H1 (cell line): ENCODE measurements around the gene HIPK1. TPM values are rescaled to one million over a fixed set of nuclear protein-coding genes. Genes with fewer than 3 reads are reported as not detected.

Experiments
- CTCF ChIA-PET: fragments of 300-600 bp; sonication (Branson Sonifier 250); formaldehyde crosslinking; loops from one replicate; lab custom pipeline; 2021; ENCODE audit not compliant: partially characterized antibody; lab: Charles Lee
- POLR2A ChIA-PET: fragments of 300-600 bp; sonication (Branson Sonifier 250); formaldehyde crosslinking; loops from one replicate; lab custom pipeline; 2021; ENCODE audit warnings: inconsistent platforms; ENCODE audit not compliant: partially characterized antibody; lab: Charles Lee
- DNase-seq, 2 experiments: peaks; one replicate each; pipeline versions ENCODE4 v3.0.0 to v3.0.0-alpha.2; 2010 to 2022; ENCODE audit warnings: low spot score in 2 of 2, low read depth in 1 of 2, mixed read lengths in 1 of 2
- FAIRE-seq: peaks from 2 replicates; lab custom pipeline; 2011; peaks lifted over from hg19 to GRCh38; lab: Jason Lieb, UNC
- H2AFZ ChIP-seq: 2 replicates; pipeline ENCODE4 v1.8.1; 2012; ENCODE audit warnings: low read length, inconsistent platforms
- H2AK5ac ChIP-seq: 2 replicates; pipeline ENCODE4 v1.6.1; 2013; ENCODE audit warnings: low read depth, low read length
- H2BK120ac ChIP-seq: replicated peaks from 2 replicates; pipeline ENCODE3; 2013; ENCODE audit warnings: low read depth, low read length, inconsistent platforms
- H2BK12ac ChIP-seq: 2 replicates; pipeline ENCODE4 v1.6.1; 2013; ENCODE audit warnings: low read depth, low read length
- H2BK15ac ChIP-seq: 2 replicates; pipeline ENCODE4 v1.6.1; 2013; ENCODE audit warnings: low read length
- H2BK20ac ChIP-seq: 2 replicates; pipeline ENCODE4 v1.6.1; 2013; ENCODE audit warnings: low read length
- H2BK5ac ChIP-seq: 2 replicates; pipeline ENCODE4 v1.6.1; 2013; ENCODE audit warnings: low read depth, low read length
- H3K14ac ChIP-seq: 2 replicates; pipeline ENCODE4 v1.6.1; 2013; ENCODE audit warnings: inconsistent platforms; ENCODE audit not compliant: insufficient read length
- H3K18ac ChIP-seq: 2 replicates; pipeline ENCODE4 v1.6.1; 2013; ENCODE audit warnings: low read length; ENCODE audit errors: extremely low read depth
- H3K23ac ChIP-seq: 2 replicates; pipeline ENCODE4 v1.6.1; 2013; ENCODE audit warnings: inconsistent platforms; ENCODE audit not compliant: insufficient read length
- H3K23me2 ChIP-seq: 2 replicates; pipeline ENCODE4 v1.6.1; 2013; ENCODE audit warnings: low read depth, low read length
- H3K27ac ChIP-seq: 2 replicates; pipeline ENCODE4 v1.6.1; 2011; ENCODE audit warnings: low read depth, low read length, inconsistent platforms
- H3K27me3 ChIP-seq, 4 experiments: replicated peaks in 1 of 4; 1 replicate in 1 of 4; 2 replicates in 3 of 4; pipeline versions ENCODE4 v1.6.1 to v1.8.1; 2011 to 2013; ENCODE audit warnings: low read length in 3 of 4, mild to moderate bottlenecking in 3 of 4, inconsistent platforms in 2 of 4, mixed read lengths in 2 of 4, moderate library complexity in 1 of 4; ENCODE audit not compliant: control insufficient read depth in 3 of 4, insufficient read depth in 3 of 4; ENCODE audit errors: extremely low read depth in 1 of 4
- H3K36me3 ChIP-seq, 4 experiments: 2 replicates each; pipeline versions ENCODE4 v1.6.1 to v1.8.1; 2011 to 2013; ENCODE audit warnings: mild to moderate bottlenecking in 4 of 4, low read length in 3 of 4, moderate library complexity in 2 of 4, control low read depth in 1 of 4, inconsistent platforms in 1 of 4; ENCODE audit not compliant: insufficient read depth in 4 of 4, control insufficient read depth in 2 of 4
- H3K4ac ChIP-seq: replicated peaks from 2 replicates; pipeline ENCODE3; 2013; ENCODE audit warnings: low read length, low read depth, mixed read lengths, inconsistent platforms; ENCODE audit not compliant: insufficient read length
- H3K4me1 ChIP-seq, 4 experiments: replicated peaks in 1 of 4; 1 replicate in 1 of 4; 2 replicates in 3 of 4; pipeline versions ENCODE4 v1.6.1 to v1.8.1; 2011 to 2013; ENCODE audit warnings: low read length in 3 of 4, inconsistent platforms in 2 of 4, mixed read lengths in 1 of 4; ENCODE audit not compliant: insufficient read depth in 4 of 4, control insufficient read depth in 3 of 4
- H3K4me2 ChIP-seq, 2 experiments: 2 replicates each; pipeline versions ENCODE4 v1.6.1 to v1.8.1; 2011 to 2013; ENCODE audit warnings: low read depth in 2 of 2, low read length in 2 of 2, control low read depth in 1 of 2, inconsistent platforms in 1 of 2, mild to moderate bottlenecking in 1 of 2; ENCODE audit not compliant: insufficient read depth in 1 of 2
- H3K4me3 ChIP-seq, 4 experiments: fragments of 200-600, 300-600 bp in 1 of 4; sonication (generic), shearing (Covaris generic), sonication (Bioruptor Twin) in 1 of 4; 2 replicates each; pipeline versions ENCODE4 v1.5.1 to v1.8.1; 2011 to 2016; ENCODE audit warnings: low read length in 4 of 4, low read depth in 3 of 4, control low read depth in 2 of 4, inconsistent platforms in 2 of 4, mild to moderate bottlenecking in 2 of 4, mixed read lengths in 1 of 4, moderate library complexity in 1 of 4; ENCODE audit not compliant: insufficient read depth in 2 of 4; ENCODE audit errors: extremely low read depth in 1 of 4
- H3K56ac ChIP-seq: replicated peaks from 2 replicates; pipeline ENCODE3; 2013; ENCODE audit warnings: low read depth, mild to moderate bottlenecking, mixed read lengths, low read length, inconsistent platforms; ENCODE audit not compliant: insufficient read length
- H3K79me1 ChIP-seq: 2 replicates; pipeline ENCODE4 v1.6.1; 2013; ENCODE audit warnings: low read depth, low read length, control low read depth
- H3K79me2 ChIP-seq, 2 experiments: 2 replicates each; pipeline versions ENCODE4 v1.6.1 to v1.8.1; 2012 to 2013; ENCODE audit warnings: low read length in 2 of 2, mild to moderate bottlenecking in 2 of 2, inconsistent platforms in 1 of 2; ENCODE audit not compliant: insufficient read depth in 2 of 2, control insufficient read depth in 1 of 2
- H3K9ac ChIP-seq, 4 experiments: replicated peaks in 1 of 4; 1 replicate in 1 of 4; 2 replicates in 3 of 4; pipeline versions ENCODE4 v1.6.1 to v1.8.1; 2011 to 2013; ENCODE audit warnings: low read depth in 3 of 4, low read length in 3 of 4, control low read depth in 2 of 4, mild to moderate bottlenecking in 2 of 4, moderate library complexity in 2 of 4, inconsistent platforms in 1 of 4; ENCODE audit errors: extremely low read depth in 1 of 4
- H3K9me3 ChIP-seq, 2 experiments: 2 replicates each; pipeline versions ENCODE4 v1.6.1 to v1.8.1; 2012 to 2013; ENCODE audit warnings: mild to moderate bottlenecking in 2 of 2, moderate library complexity in 2 of 2, control low read depth in 1 of 2, inconsistent platforms in 1 of 2, low read depth in 1 of 2, low read length in 1 of 2, mixed read lengths in 1 of 2; ENCODE audit not compliant: insufficient read depth in 2 of 2
- H4K20me1 ChIP-seq, 2 experiments: replicated peaks in 1 of 2; 2 replicates each; pipeline versions ENCODE3 to v1.8.1; 2011 to 2013; ENCODE audit warnings: inconsistent platforms in 2 of 2, low read length in 2 of 2, mild to moderate bottlenecking in 1 of 2; ENCODE audit not compliant: insufficient read depth in 2 of 2, control insufficient read depth in 1 of 2
- H4K5ac ChIP-seq: 2 replicates; pipeline ENCODE4 v1.6.1; 2013; ENCODE audit warnings: low read length, low read depth, mixed read lengths, inconsistent platforms; ENCODE audit not compliant: insufficient read length
- H4K8ac ChIP-seq: 2 replicates; pipeline ENCODE4 v1.8.0; 2013; ENCODE audit warnings: mild to moderate bottlenecking, moderate library complexity, low read length, inconsistent platforms; ENCODE audit not compliant: insufficient read depth; ENCODE audit errors: extremely low read depth
- H4K91ac ChIP-seq: replicated peaks from 2 replicates; pipeline ENCODE3; 2013; ENCODE audit warnings: low read length, mixed read lengths, inconsistent platforms; ENCODE audit not compliant: insufficient read length
- EGR1 ChIP-seq: IDR thresholded peaks from 2 replicates; pipeline ENCODE4 v1.6.1; 2011; ENCODE audit warnings: low read depth, low read length, borderline replicate concordance
- GTF2F1 ChIP-seq: IDR thresholded peaks from 2 replicates; pipeline ENCODE4 v1.6.1; 2012; ENCODE audit warnings: low read depth, low read length, improper control_type of control experiment, borderline replicate concordance
- HDAC6 ChIP-seq: IDR thresholded peaks from one replicate; pipeline ENCODE4 v1.7.1; 2012; ENCODE audit warnings: low read depth, mild to moderate bottlenecking, inconsistent platforms, low read length, moderate library complexity
- NRF1 ChIP-seq: IDR thresholded peaks from 2 replicates; pipeline ENCODE4 v1.6.1; 2011; ENCODE audit warnings: mild to moderate bottlenecking, low read depth, low read length, improper control_type of control experiment
- POLR2A ChIP-seq, 2 experiments: IDR thresholded peaks; 1 replicate in 1 of 2; 2 replicates in 1 of 2; pipeline ENCODE4 v1.6.1; 2011; ENCODE audit warnings: low read depth in 2 of 2, low read length in 2 of 2, mild to moderate bottlenecking in 2 of 2; ENCODE audit errors: control extremely low read depth in 1 of 2
- SRF ChIP-seq: IDR thresholded peaks from 2 replicates; pipeline ENCODE4 v1.6.1; 2011; ENCODE audit warnings: mild to moderate bottlenecking, low read depth, low read length, moderate library complexity
- TAF7 ChIP-seq: optimal IDR thresholded peaks from 2 replicates; pipeline ENCODE3; 2011; ENCODE audit warnings: low read depth, mild to moderate bottlenecking, inconsistent platforms, low read length, moderate library complexity, borderline replicate concordance
- TCF12 ChIP-seq: IDR thresholded peaks from 2 replicates; pipeline ENCODE4 v1.6.1; 2011; ENCODE audit warnings: low read depth, mild to moderate bottlenecking, low read length
- ZNF274 ChIP-seq: IDR thresholded peaks from 2 replicates; pipeline ENCODE4 v1.7.0; 2012; ENCODE audit warnings: low read length, borderline replicate concordance; ENCODE audit errors: extremely low read depth
- WGBS, 2 experiments: shearing (Covaris generic) in 1 of 2; methylation state at CpG; one replicate each; pipeline versions ENCODE4 v1.1.6 to v1.1.7; 2013 to 2015; ENCODE audit warnings: low lambda C conversion rate in 2 of 2, mixed read lengths in 2 of 2, inconsistent platforms in 1 of 2, low coverage in 1 of 2, missing lambda C conversion rate in 1 of 2; ENCODE audit not compliant: insufficient replicate concordance in 2 of 2, insufficient coverage in 1 of 2, insufficient read length in 1 of 2; ENCODE audit errors: extremely low coverage in 1 of 2, missing lambda C conversion rate in 1 of 2; 5-methylcytosine and 5-hydroxymethylcytosine counted together
- polyA plus RNA-seq, 7 experiments: library from polyadenylated mRNA; depleted of rRNA in 3 of 7; stranded (reverse) in 5 of 7; unstranded in 2 of 7; fragments of >200 nt in 5 of 7; fragments of 200-250 nt in 2 of 7; gene quantifications; 1 replicate in 5 of 7; 2 replicates in 1 of 7; 4 replicates in 1 of 7; pipeline versions ENCODE4 v1.2.1 to v1.2.3, GENCODE V29; 2011 to 2013; ENCODE audit warnings: missing spikeins in 2 of 7, mixed read lengths in 2 of 7
- total RNA-seq: library from RNA; stranded (reverse); fragmentation: NEBNext Ultra II Directional; extraction: Animal tissue kit (Norgen Biotek cat#: 25700); gene quantifications from 2 replicates; pipeline ENCODE4 v1.2.1, GENCODE V29; 2021
- TF ChIP-seq, protein P1 (sequence below): IDR thresholded peaks from 2 replicates; pipeline ENCODE4 v1.6.1; 2011; ENCODE audit warnings: low read depth, mild to moderate bottlenecking, low read length; ENCODE audit not compliant: insufficient read depth

Gene HIPK1
- total and polyA plus RNA-seq, 2 of the 8 experiments (the other 6 are each of a cell fraction or from before 2014, with no cell fraction given), result 46.2 to 64.3 TPM

DNA sequence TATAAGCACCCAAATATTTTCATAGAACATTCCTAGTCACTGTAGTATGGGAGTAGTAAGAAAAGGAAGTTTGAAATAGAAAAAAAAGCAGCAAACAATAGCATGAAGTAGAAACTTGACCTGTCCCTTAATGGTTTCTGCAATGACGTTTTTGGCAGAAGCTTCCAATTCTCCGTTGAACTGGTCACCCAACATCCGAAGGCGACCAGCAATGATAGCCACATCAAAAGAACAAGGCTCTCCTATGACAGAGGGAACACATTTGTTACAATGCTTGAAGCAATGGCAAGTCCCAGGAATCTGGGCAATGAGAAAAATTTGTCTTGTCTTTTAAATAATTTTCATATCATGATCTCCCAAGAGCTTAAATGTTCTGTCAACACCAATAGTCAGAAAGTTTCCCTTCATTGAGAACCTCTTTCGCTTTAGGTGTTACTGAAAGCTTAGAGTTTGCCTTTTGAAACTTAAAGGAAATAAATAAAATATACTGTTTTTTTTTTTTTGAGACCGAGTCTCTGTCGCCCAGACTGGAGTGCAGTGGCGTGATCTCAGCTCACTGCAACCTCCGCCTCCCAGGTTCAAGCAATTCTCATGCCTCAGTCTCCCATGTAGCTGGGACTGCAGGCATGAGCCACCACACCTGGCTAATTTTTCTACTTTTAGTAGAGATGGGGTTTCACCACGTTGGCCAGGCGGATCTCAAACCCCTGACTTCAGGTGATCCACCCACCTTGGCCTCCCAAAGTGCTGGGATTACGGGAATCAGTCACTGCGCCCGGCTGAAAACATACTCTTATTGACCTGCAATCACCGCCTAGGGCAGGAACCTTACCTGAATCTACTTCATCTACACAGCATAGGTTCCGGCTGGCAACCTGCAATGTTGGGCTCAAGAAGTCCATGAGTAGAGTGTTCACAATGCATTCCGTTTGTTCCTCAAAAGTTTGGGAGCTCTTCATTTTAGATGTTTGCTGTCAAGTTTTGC is 42.4 kb upstream of the HIPK1 start:
- no peak overlapping the region for H2BK20ac ChIP-seq
- H3K4me2 ChIP-seq, result no peak overlapping the region
- H2BK12ac ChIP-seq, result no peak overlapping the region
- ChIA-PET POLR2A (no interaction called here), CTCF (interaction anchor here (0.6 to 1.4 kb wide), 2 partner anchors 12 to 97 kb away, joined by 3 read pairs; no protein-coding TSS in a partner anchor)
- H3K79me2 ChIP-seq, result no peaks in the 10 kb centered on the region
- H2BK120ac ChIP-seq, result no peak overlapping the region
- H3K27me3 ChIP-seq, result no peaks in the 10 kb centered on the region
- no peaks in the 10 kb centered on the region for H3K4me1 ChIP-seq
- H3K23me2 ChIP-seq, result no peaks in the 10 kb centered on the region
- H3K79me1 ChIP-seq, result no peaks in the 10 kb centered on the region
- no peak overlapping the region for H3K4me3 ChIP-seq
- no peak overlapping the region for H4K8ac ChIP-seq
- H3K18ac ChIP-seq, result no peak overlapping the region
- FAIRE-seq (no peak), DNase-seq (no peak)
- 90% methylated on average over 17 of the region's 17 CpGs; no CpG with 5 or more reads in 1 of the 2 experiments for WGBS, 2 experiments
- H3K9me3 ChIP-seq, result no peaks in the 10 kb centered on the region
- no peak overlapping the region for H3K14ac ChIP-seq
- H4K91ac ChIP-seq, result no peak overlapping the region
- H3K23ac ChIP-seq, result no peak overlapping the region
- no peak overlapping the region for H3K27ac ChIP-seq
- no peak overlapping the region for H2AK5ac ChIP-seq
- no peak overlapping the region for H2BK5ac ChIP-seq
- no peaks in the 10 kb centered on the region for H4K20me1 ChIP-seq
- H2AFZ ChIP-seq, result no peak overlapping the region
- no peak overlapping the region for H4K5ac ChIP-seq
- H3K9ac ChIP-seq, result no peak overlapping the region
- H3K4ac ChIP-seq, result no peak overlapping the region
- no peak overlapping the region for H2BK15ac ChIP-seq
- no peak overlapping the region for H3K56ac ChIP-seq
- H3K36me3 ChIP-seq, result no peaks in the 10 kb centered on the region
- TF ChIP-seq ZNF274 (no peak), POLR2A (IDR thresholded peaks at IDR 0.05; ENCODE audit: control extremely low read depth in 1 of 2, low read depth in 2 of 2, low read length in 2 of 2) (no peak), SRF (no peak), EGR1 (no peak), GTF2F1 (no peak), HDAC6 (no peak), TAF7 (no peak), TCF12 (no peak), NRF1 (no peak)
- TF ChIP-seq, protein P1, sequence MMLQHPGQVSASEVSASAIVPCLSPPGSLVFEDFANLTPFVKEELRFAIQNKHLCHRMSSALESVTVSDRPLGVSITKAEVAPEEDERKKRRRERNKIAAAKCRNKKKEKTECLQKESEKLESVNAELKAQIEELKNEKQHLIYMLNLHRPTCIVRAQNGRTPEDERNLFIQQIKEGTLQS, result no peak
